ENCODE measurements around the gene LCN15.

DNA sequence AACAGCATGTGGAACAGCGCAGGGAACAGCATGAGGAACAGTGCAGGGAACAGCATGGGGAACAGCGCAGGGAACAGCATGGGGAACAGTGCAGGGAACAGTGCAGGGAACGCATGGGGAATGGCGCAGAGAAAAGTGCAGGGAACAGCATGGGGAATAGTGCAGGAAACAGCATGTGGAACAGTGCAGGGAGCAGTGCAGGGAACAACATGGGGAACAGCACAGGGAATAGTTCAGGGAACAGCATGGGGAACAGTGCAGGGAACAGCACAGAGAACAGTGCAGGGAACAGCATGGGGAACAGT is 8.2 kb downstream of the LCN15 start:
- TF ChIP-seq ZBTB49 (tag by site-specific recombination; IDR thresholded peaks at IDR 0.05; ENCODE audit: low read depth) (no peak), REST (tag by site-specific recombination; IDR thresholded peaks at IDR 0.05) (no peak), TSHZ1 (tag by site-specific recombination; IDR thresholded peaks at IDR 0.05; ENCODE audit: borderline replicate concordance) (no peak), ZNF311 (tag by site-specific recombination; IDR thresholded peaks at IDR 0.05; ENCODE audit: borderline replicate concordance) (no peak), ELK4 (IDR thresholded peaks at IDR 0.05; ENCODE audit: borderline replicate concordance, low read depth, low read length) (no peak), ZBTB8A (tag by site-specific recombination; IDR thresholded peaks at IDR 0.05) (no peak), BCL11A (tag by site-specific recombination; IDR thresholded peaks at IDR 0.05; ENCODE audit: low read depth) (no peak), ZNF776 (tag by site-specific recombination; IDR thresholded peaks at IDR 0.05; ENCODE audit: borderline replicate concordance) (no peak), CTCF (tag by site-specific recombination; IDR thresholded peaks at IDR 0.05) (no peak), ZNF248 (tag by site-specific recombination; IDR thresholded peaks at IDR 0.05) (no peak), ZNF677 (tag by site-specific recombination; IDR thresholded peaks at IDR 0.05) (no peak), ZNF426 (tag by site-specific recombination; IDR thresholded peaks at IDR 0.05) (no peak)

Measured in HEK293 (cell line).